B cell (primary cell): ENCODE results near the gene CAMK2B.

Experiments
- CTCF ChIP-seq: fragments of 200-600 bp; IDR thresholded peaks from one replicate; pipeline ENCODE4 v1.8.0; 2022; ENCODE audit warnings: antibody characterized with exemption, mild to moderate bottlenecking
- EZH2 ChIP-seq: IDR thresholded peaks from 2 replicates; pipeline ENCODE4 v1.6.1; 2012; ENCODE audit warnings: borderline replicate concordance, low read depth, mild to moderate bottlenecking, moderate library complexity, low read length; ENCODE audit not compliant: insufficient read depth, poor library complexity, severe bottlenecking

GRCh38 chr7:44223362-44224079 is 101.9 kb downstream of the CAMK2B start:
- TF ChIP-seq CTCF (no peak), EZH2 (no peak)
